K562 (cell line): ENCODE results near the gene FHL1. TPM values are rescaled to one million over a fixed set of nuclear protein-coding genes. Genes with fewer than 3 reads are reported as not detected.
A peak's percentile ranks its signal among the peaks of the same experiment; 100 is the strongest.

Source experiments
- ATF1 ChIP-seq, 2 experiments: fragments of 450-650 bp in 1 of 2; IDR thresholded peaks; 2 replicates each; pipeline ENCODE4 v1.6.1; 2016; ENCODE audit warnings: missing compliant biosample characterization in 1 of 2, missing genetic modification characterization in 1 of 2
- FOXK1 ChIP-seq: sonication (generic); formaldehyde crosslinking; IDR thresholded peaks from 2 replicates; pipeline ENCODE4 v1.8.0; 2022; ENCODE audit warnings: missing genetic modification reagents, mild to moderate bottlenecking, borderline replicate concordance
- JUND ChIP-seq, 2 experiments: IDR thresholded peaks; 2 replicates in 1 of 2; 3 replicates in 1 of 2; pipeline ENCODE4 v1.6.1; 2011; ENCODE audit warnings: borderline replicate concordance in 2 of 2, low read depth in 2 of 2, low read length in 2 of 2, improper control_type of control experiment in 1 of 2, missing biosample characterization in 1 of 2, missing genetic modification characterization in 1 of 2, missing genetic modification reagents in 1 of 2
- KLF1 ChIP-seq: fragments of 450-650 bp; IDR thresholded peaks from 2 replicates; pipeline ENCODE4 v1.6.1; 2016; ENCODE audit warnings: missing genetic modification characterization, missing compliant biosample characterization
- PURB ChIP-seq: sonication (generic); formaldehyde crosslinking; IDR thresholded peaks from 2 replicates; pipeline ENCODE4 v1.9.0; 2021; ENCODE audit warnings: low read depth, mild to moderate bottlenecking, missing genetic modification reagents
- RAD21 ChIP-seq, 2 experiments: fragments of 250-450 bp in 1 of 2; fragments of 450-650 bp in 1 of 2; sonication (Bioruptor Pico) in 1 of 2; formaldehyde crosslinking in 1 of 2; IDR thresholded peaks in 1 of 2; conservative IDR thresholded peaks in 1 of 2; 2 replicates each; pipeline versions ENCODE4 v1.4.0 to v1.8.0; 2020 to 2022; ENCODE audit warnings: mild to moderate bottlenecking in 2 of 2, moderate library complexity in 1 of 2
- SMC3 ChIP-seq: conservative IDR thresholded peaks from 2 replicates; pipeline ENCODE4 v1.6.1; 2011; ENCODE audit warnings: low read depth, low read length, improper control_type of control experiment; ENCODE audit not compliant: insufficient read depth
- polyA plus RNA-seq, 8 experiments: library from polyadenylated mRNA; depleted of rRNA in 4 of 8; stranded (reverse) in 5 of 8; unstranded in 3 of 8; fragments of >200 nt; fragmentation: Nextera tagmentation in 2 of 8; fragmentation: Illumina TruSeq in 1 of 8; extraction: Ambion mirVana in 2 of 8; extraction: Trizol in 1 of 8; gene quantifications; 2 replicates each; pipeline versions ENCODE4 v1.2.1 to v1.2.3, GENCODE V29; 2011 to 2014; ENCODE audit warnings: inconsistent platforms in 1 of 8, missing spikeins in 1 of 8
- total RNA-seq, 7 experiments: library from RNA; depleted of rRNA in 6 of 7; stranded (reverse); fragments of >200 nt in 6 of 7; fragmentation: Illumina TruSeq in 2 of 7; extraction: Trizol in 2 of 7; gene quantifications; 2 replicates each; pipeline versions ENCODE4 v1.2.1 to v1.2.3, GENCODE V29; 2011 to 2021; ENCODE audit warnings: low replicate concordance in 1 of 7
- TF ChIP-seq, protein P1 (sequence below), 2 experiments: fragments of 450-650 bp; formaldehyde crosslinking in 1 of 2; IDR thresholded peaks; 2 replicates each; pipeline versions ENCODE4 v1.4.0 to v1.6.1; 2014 to 2020; ENCODE audit warnings: mild to moderate bottlenecking in 2 of 2, borderline replicate concordance in 1 of 2, low read depth in 1 of 2
- TF ChIP-seq, protein P2 (sequence below), 2 experiments: fragments of 450-650 bp; conservative IDR thresholded peaks; 2 replicates each; pipeline ENCODE4 v1.6.1; 2017; ENCODE audit warnings: mild to moderate bottlenecking in 2 of 2, moderate library complexity in 2 of 2

The FHL1 gene
- total and polyA plus RNA-seq, 9 of the 15 experiments (the other 6 are each of a cell fraction or from before 2014, with no cell fraction given), result 0.03 to 3.0 (median 0.13) TPM; not detected in 1

DNA sequence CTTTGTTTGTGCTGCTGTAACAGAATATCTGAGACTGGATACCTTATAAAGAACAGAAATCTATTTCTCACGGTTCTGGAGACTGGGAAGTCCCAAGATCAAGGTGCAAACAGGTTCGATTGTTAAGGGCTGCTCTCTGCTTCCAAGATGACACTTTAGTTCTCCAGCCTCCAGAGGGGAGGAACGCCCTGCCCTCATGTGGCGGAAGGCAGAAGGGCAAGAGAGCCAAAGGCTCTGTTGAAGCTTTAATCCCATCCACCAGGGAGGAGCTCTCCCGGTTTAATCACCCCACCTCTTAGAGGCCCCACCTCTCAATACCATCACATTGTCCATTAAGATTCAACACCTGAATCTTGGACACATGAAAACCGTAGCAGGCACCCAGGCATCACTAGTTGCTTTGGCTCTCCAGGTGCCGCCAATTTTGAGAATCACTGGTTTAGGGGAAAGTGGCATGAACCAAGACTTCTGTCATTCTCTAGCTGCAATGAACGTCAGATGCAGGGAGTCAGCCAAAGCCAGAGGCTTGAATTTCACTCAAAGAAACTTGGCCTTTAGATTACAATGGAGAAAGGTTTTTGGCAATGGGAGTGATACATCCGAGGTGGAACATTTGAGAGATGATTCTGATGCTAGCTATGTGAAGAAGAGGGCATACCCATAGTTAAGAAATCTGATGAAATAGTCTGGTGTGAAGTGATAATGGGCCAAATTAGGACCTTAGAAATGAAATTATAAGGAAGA is 15.7 kb downstream of the FHL1 start (continued):
- TF ChIP-seq, protein P1, sequence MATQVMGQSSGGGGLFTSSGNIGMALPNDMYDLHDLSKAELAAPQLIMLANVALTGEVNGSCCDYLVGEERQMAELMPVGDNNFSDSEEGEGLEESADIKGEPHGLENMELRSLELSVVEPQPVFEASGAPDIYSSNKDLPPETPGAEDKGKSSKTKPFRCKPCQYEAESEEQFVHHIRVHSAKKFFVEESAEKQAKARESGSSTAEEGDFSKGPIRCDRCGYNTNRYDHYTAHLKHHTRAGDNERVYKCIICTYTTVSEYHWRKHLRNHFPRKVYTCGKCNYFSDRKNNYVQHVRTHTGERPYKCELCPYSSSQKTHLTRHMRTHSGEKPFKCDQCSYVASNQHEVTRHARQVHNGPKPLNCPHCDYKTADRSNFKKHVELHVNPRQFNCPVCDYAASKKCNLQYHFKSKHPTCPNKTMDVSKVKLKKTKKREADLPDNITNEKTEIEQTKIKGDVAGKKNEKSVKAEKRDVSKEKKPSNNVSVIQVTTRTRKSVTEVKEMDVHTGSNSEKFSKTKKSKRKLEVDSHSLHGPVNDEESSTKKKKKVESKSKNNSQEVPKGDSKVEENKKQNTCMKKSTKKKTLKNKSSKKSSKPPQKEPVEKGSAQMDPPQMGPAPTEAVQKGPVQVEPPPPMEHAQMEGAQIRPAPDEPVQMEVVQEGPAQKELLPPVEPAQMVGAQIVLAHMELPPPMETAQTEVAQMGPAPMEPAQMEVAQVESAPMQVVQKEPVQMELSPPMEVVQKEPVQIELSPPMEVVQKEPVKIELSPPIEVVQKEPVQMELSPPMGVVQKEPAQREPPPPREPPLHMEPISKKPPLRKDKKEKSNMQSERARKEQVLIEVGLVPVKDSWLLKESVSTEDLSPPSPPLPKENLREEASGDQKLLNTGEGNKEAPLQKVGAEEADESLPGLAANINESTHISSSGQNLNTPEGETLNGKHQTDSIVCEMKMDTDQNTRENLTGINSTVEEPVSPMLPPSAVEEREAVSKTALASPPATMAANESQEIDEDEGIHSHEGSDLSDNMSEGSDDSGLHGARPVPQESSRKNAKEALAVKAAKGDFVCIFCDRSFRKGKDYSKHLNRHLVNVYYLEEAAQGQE (IDR thresholded peaks at IDR 0.05; ENCODE audit: borderline replicate concordance), result peak; percentile 76
- TF ChIP-seq, protein P1 (CRISPR knock-in tag; IDR thresholded peaks at IDR 0.05; ENCODE audit: low read depth), result no peak
- 0 out of 2 replicates have a peak, but pooled peaks have one; percentile 15 for TF ChIP-seq JUND (IDR thresholded peaks at IDR 0.05; ENCODE audit: borderline replicate concordance, low read depth, low read length)
- TF ChIP-seq JUND (tag; IDR thresholded peaks at IDR 0.05; ENCODE audit: borderline replicate concordance, low read depth, low read length), result no peak
- no peak for TF ChIP-seq ATF1 (CRISPR knock-in tag; IDR thresholded peaks at IDR 0.05)
- TF ChIP-seq ATF1 (tag; IDR thresholded peaks at IDR 0.05), result no peak
- no peak for TF ChIP-seq FOXK1 (CRISPR knock-in tag)
- TF ChIP-seq KLF1 (tag), result peak; percentile 75; the same call in 1 of the 2 replicates
- peak; percentile 83 for TF ChIP-seq SMC3
- no peak for TF ChIP-seq PURB
- peak; percentile 69 to 85 for TF ChIP-seq RAD21 (CRISPR knock-in tag; conservative IDR thresholded peaks at IDR 0.05 in 1 of 2, IDR thresholded peaks at IDR 0.05 in 1 of 2)
- TF ChIP-seq, protein P2, sequence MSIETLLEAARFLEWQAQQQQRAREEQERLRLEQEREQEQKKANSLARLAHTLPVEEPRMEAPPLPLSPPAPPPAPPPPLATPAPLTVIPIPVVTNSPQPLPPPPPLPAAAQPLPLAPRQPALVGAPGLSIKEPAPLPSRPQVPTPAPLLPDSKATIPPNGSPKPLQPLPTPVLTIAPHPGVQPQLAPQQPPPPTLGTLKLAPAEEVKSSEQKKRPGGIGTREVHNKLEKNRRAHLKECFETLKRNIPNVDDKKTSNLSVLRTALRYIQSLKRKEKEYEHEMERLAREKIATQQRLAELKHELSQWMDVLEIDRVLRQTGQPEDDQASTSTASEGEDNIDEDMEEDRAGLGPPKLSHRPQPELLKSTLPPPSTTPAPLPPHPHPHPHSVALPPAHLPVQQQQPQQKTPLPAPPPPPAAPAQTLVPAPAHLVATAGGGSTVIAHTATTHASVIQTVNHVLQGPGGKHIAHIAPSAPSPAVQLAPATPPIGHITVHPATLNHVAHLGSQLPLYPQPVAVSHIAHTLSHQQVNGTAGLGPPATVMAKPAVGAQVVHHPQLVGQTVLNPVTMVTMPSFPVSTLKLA (conservative IDR thresholded peaks at IDR 0.05), result no peak
- TF ChIP-seq, all 486 proteins: peak for 7
